Body of pancreas (tissue), 4 donors: Measurements from ENCODE around the gene GIT2. TPM values are rescaled to one million over a fixed set of nuclear protein-coding genes. Genes with fewer than 3 reads are reported as not detected.
A peak's percentile ranks its signal among the peaks of the same experiment; 100 is the strongest.

Source experiments
- ATAC-seq: fragments of 150-250 bp; one replicate; pipeline ENCODE4 v1.9.1; 2016
- DNase-seq, 4 donors: peaks; one replicate each; pipeline ENCODE4 v3.0.0-alpha.2; 2019
- H3K27ac ChIP-seq, 4 donors: fragments of 200-600 bp; sonication (generic); 1 replicate in 3 of 4; 2 replicates in 1 of 4; pipeline versions ENCODE4 v1.5.1 to v1.6.1; 2016 to 2019; ENCODE audit warnings: mild to moderate bottlenecking in 1 of 4, mixed read lengths in 1 of 4, moderate library complexity in 1 of 4
- H3K27me3 ChIP-seq, 2 donors: fragments of 200-600 bp; sonication (generic); one replicate each; pipeline ENCODE4 v1.6.0; 2016; ENCODE audit warnings: mild to moderate bottlenecking in 1 of 2
- H3K36me3 ChIP-seq, 2 donors: fragments of 200-600 bp; sonication (generic); replicated peaks in 1 of 2; 2 replicates each; pipeline ENCODE4 v1.5.1; 2016; ENCODE audit warnings: low read depth in 2 of 2; ENCODE audit not compliant: insufficient read depth in 1 of 2
- H3K4me1 ChIP-seq: fragments of 200-600 bp; sonication (generic); one replicate; pipeline ENCODE4 v1.6.0; 2016
- H3K4me3 ChIP-seq, 2 donors: fragments of 200-600 bp; sonication (generic); 1 replicate in 1 of 2; 2 replicates in 1 of 2; pipeline ENCODE4 v1.5.1; 2016 to 2019
- H3K9me3 ChIP-seq, 3 donors: fragments of 200-600 bp; sonication (generic); 1 replicate in 2 of 3; 2 replicates in 1 of 3; pipeline ENCODE4 v1.5.1; 2016
- CTCF ChIP-seq, 7 experiments: fragments of 450-650 bp in 4 of 7; fragments of 200-600 bp in 3 of 7; sonication (generic) in 3 of 7; IDR thresholded peaks; one replicate each; pipeline ENCODE4 v1.5.1; 2016 to 2019; ENCODE audit warnings: antibody characterized with exemption in 7 of 7
- POLR2A ChIP-seq, 3 donors: fragments of 450-650 bp; IDR thresholded peaks; one replicate each; pipeline ENCODE4 v1.6.1; 2016; ENCODE audit warnings: antibody characterized with exemption in 3 of 3, mild to moderate bottlenecking in 2 of 3
- WGBS, 2 donors: methylation state at CpG; one replicate each; pipeline ENCODE4 v1.1.5; 2017; 5-methylcytosine and 5-hydroxymethylcytosine counted together
- intact Hi-C: fragments of 100-400 bp; cut with DNase I; formaldehyde crosslinking; loops from one replicate; pipeline ENCODE4 v1.15.1; 2023
- total RNA-seq, 2 donors: library from RNA; depleted of rRNA; stranded (reverse); fragments of >200 nt; gene quantifications; one replicate each; pipeline ENCODE4 v1.1.0, GENCODE V29; 2016

Gene GIT2
- total RNA-seq, 2 donors from 2014 or later, result 44.4 to 50.1 TPM

- Histone ChIP-seq H3K4me3 (no peak overlapping the region), H3K36me3 (no peaks in the 10 kb centered on the region), H3K9me3 (no peaks in the 10 kb centered on the region), H3K4me1 (peaks cover 43% of the 10 kb centered on the region), H3K27me3 (no peaks in the 10 kb centered on the region), H3K27ac (no peak overlapping the region)
- TF ChIP-seq CTCF (IDR thresholded peaks at IDR 0.05), result no peak
- TF ChIP-seq POLR2A (IDR thresholded peaks at IDR 0.05), result no peak
- ATAC-seq, result no peak
- intact Hi-C loops, result no loop called here
- DNase-seq, result no peak
- WGBS, 2 donors, result 65 to 81% methylated on average over 4 of the region's 4 CpGs
These were observed 1.2 kb upstream of the GIT2 start for GRCh38 chr12:109997393-109997792.

DNA sequence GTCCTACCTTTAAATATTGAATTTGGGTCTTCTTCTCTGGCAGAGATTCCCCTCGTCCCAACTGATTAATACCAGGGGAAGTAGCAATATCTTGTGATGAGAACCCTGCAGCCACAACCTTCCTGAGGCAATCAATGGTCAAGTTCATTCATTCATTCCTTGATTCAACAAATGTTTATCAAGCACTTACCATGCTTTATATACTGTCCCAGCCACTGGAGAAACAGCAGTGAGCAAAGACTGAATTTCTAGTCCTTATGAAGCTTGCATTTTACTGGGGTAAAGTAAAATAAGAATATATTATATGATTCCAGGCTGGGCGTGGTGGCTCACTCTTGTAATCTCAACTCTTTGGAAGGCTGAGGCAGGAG is 300 bp upstream of the GIT2 start:
- Histone ChIP-seq H3K9me3 (no peaks in the 10 kb centered on the region), H3K4me3 (peak overlapping the region in 1 of 2 donors; percentile 97), H3K27ac (peak overlapping the region in 3 of 4 donors; percentile 82 to 91 (median 83)), H3K27me3 (no peaks in the 10 kb centered on the region), H3K36me3 (no peaks in the 10 kb centered on the region), H3K4me1 (peaks cover 36% of the 10 kb centered on the region)
- intact Hi-C loops, result no loop called here
- DNase-seq (no peak), ATAC-seq (no peak)
- 48 to 50% methylated on average over 2 of the region's 2 CpGs for WGBS, 2 donors
- no peak for TF ChIP-seq CTCF (IDR thresholded peaks at IDR 0.05)

GRCh38 chr12:109995361-109995685 is 845 bp downstream of the GIT2 start:
- no peaks in the 10 kb centered on the region for H3K27me3 ChIP-seq
- WGBS, 2 donors, result 0 to 3% methylated on average over 4 to 6 of the region's 6 CpGs
- H3K9me3 ChIP-seq, result no peaks in the 10 kb centered on the region
- peak overlapping the region; percentile 91 to 97 for H3K4me3 ChIP-seq
- intact Hi-C loops, result no loop called here
- peak overlapping the region; percentile 82 to 94 (median 87) for H3K27ac ChIP-seq
- H3K4me1 ChIP-seq, result peaks cover 25% of the 10 kb centered on the region
- TF ChIP-seq POLR2A (IDR thresholded peaks at IDR 0.05) (no peak), CTCF (IDR thresholded peaks at IDR 0.05) (no peak)
- peak in 2 of 4 donors; percentile 43 to 54 for DNase-seq
- no peak for ATAC-seq
- H3K36me3 ChIP-seq, result no peaks in the 10 kb centered on the region

GRCh38 chr12:109994401-109995175 is 1.6 kb downstream of the GIT2 start:
- Histone ChIP-seq H3K36me3 (no peaks in the 10 kb centered on the region), H3K4me1 (peaks cover 21% of the 10 kb centered on the region), H3K27ac (peak overlapping the region; percentile 82 to 94 (median 87)), H3K27me3 (no peaks in the 10 kb centered on the region), H3K4me3 (peak overlapping the region; percentile 91 to 97), H3K9me3 (no peaks in the 10 kb centered on the region)
- intact Hi-C loops, result no loop called here
- TF ChIP-seq POLR2A (IDR thresholded peaks at IDR 0.05), result peak in 1 of 3 donors; percentile 18
- no peak for TF ChIP-seq CTCF (IDR thresholded peaks at IDR 0.05)
- 15 to 17% methylated on average over 6 of the region's 6 CpGs for WGBS, 2 donors
- no peak for ATAC-seq
- no peak for DNase-seq

DNA sequence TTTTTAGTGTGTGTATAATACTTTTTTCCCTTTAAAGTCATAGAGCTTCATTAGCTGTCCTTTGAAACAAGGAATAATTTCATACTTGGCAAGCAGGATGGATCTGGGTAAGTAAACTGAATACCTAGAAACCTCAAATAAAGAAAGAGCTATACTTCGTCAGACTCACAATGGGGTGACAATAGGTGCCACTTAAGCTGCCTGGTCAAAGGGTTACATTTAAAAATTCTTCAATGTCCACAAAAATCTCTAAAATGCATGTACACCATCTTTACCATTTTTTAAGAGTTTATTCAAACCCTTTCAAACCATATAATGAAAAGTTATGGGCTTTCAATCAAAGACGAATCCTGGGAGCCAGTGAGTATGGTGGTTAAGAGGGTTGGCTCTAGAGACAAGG is 3.1 kb downstream of the GIT2 start:
- no peak overlapping the region for H3K4me3 ChIP-seq
- WGBS, 2 donors, result 56 to 65% methylated on average over 2 of the region's 2 CpGs
- DNase-seq (no peak), ATAC-seq (no peak)
- peaks cover 0 to 6% of the 10 kb centered on the region in 2 donors for H3K36me3 ChIP-seq
- H3K27me3 ChIP-seq, result no peaks in the 10 kb centered on the region
- TF ChIP-seq POLR2A (IDR thresholded peaks at IDR 0.05), result no peak
- TF ChIP-seq CTCF (IDR thresholded peaks at IDR 0.05), result no peak
- H3K9me3 ChIP-seq, result no peaks in the 10 kb centered on the region
- H3K27ac ChIP-seq, result peak overlapping the region in 1 of 4 donors; percentile 10
- H3K4me1 ChIP-seq, result peaks cover 21% of the 10 kb centered on the region
- intact Hi-C loops, result no loop called here
